Duodenal mucosa (tissue), 2 donors: ENCODE data around the gene FGD2.
"Not testable (repeated sequence)": the region's sequence is repeated elsewhere in the genome, so short reads cannot be mapped to it uniquely, and the experiment has no call there.

Experiments
- H3K27ac ChIP-seq: one replicate; pipeline ENCODE4 v1.7.0; 2013; ENCODE audit warnings: low read depth, low read length
- H3K27me3 ChIP-seq, 2 donors: one replicate each; pipeline ENCODE4 v1.7.0; 2013; ENCODE audit warnings: low read length in 2 of 2, control low read depth in 1 of 2; ENCODE audit not compliant: insufficient read depth in 2 of 2, control insufficient read depth in 1 of 2
- H3K36me3 ChIP-seq, 2 donors: one replicate each; pipeline ENCODE4 v1.7.0; 2013; ENCODE audit warnings: low read length in 2 of 2, control low read depth in 1 of 2; ENCODE audit not compliant: insufficient read depth in 2 of 2, control insufficient read depth in 1 of 2
- H3K4me1 ChIP-seq, 2 donors: one replicate each; pipeline ENCODE4 v1.7.0; 2013; ENCODE audit warnings: low read length in 2 of 2, control low read depth in 1 of 2; ENCODE audit not compliant: insufficient read depth in 2 of 2, control insufficient read depth in 1 of 2
- H3K4me3 ChIP-seq, 2 donors: one replicate each; pipeline ENCODE4 v1.7.0; 2013; ENCODE audit warnings: low read length in 2 of 2, low read depth in 1 of 2
- H3K9ac ChIP-seq, 2 donors: one replicate each; pipeline ENCODE4 v1.7.0; 2013; ENCODE audit warnings: low read length in 2 of 2, low read depth in 1 of 2
- H3K9me3 ChIP-seq, 2 donors: one replicate each; pipeline ENCODE4 v1.7.0; 2013; ENCODE audit warnings: low read length in 2 of 2, control low read depth in 1 of 2; ENCODE audit not compliant: control insufficient read depth in 1 of 2

The FGD2 gene

GRCh38 chr6:36990401-36990800, 15.1 kb upstream of the FGD2 start:
- not testable (repeated sequence) for H3K4me3 ChIP-seq, H3K36me3 ChIP-seq, H3K27me3 ChIP-seq, H3K27ac ChIP-seq, H3K9me3 ChIP-seq, H3K9ac ChIP-seq, H3K4me1 ChIP-seq

- Histone ChIP-seq H3K4me1 (peaks cover 12 to 13% of the 10 kb centered on the region in 2 donors), H3K9ac (peak overlapping the region; percentile 5 to 32), H3K9me3 (no peaks in the 10 kb centered on the region)
Observed at GRCh38 chr6:36997811-36998722, 7.4 kb upstream of the FGD2 start.

GRCh38 chr6:36998723-36999038, 6.8 kb upstream of the FGD2 start:
- H3K4me3 ChIP-seq, result no peak overlapping the region
- no peaks in the 10 kb centered on the region for H3K36me3 ChIP-seq
- H3K27me3 ChIP-seq, result peaks cover 0 to 2% of the 10 kb centered on the region in 2 donors
- H3K4me1 ChIP-seq, result peaks cover 12 to 13% of the 10 kb centered on the region in 2 donors
- H3K9ac ChIP-seq, result peak overlapping the region; percentile 5 to 32
- no peak overlapping the region for H3K27ac ChIP-seq
- no peaks in the 10 kb centered on the region for H3K9me3 ChIP-seq

More at GRCh38 chr6:36997811-36998722, 7.4 kb upstream of the FGD2 start:
- Histone ChIP-seq H3K36me3 (no peaks in the 10 kb centered on the region), H3K27me3 (peaks cover 0 to 2% of the 10 kb centered on the region in 2 donors), H3K27ac (no peak overlapping the region), H3K4me3 (no peak overlapping the region)

GRCh38 chr6:36999061-36999750, 6.2 kb upstream of the FGD2 start:
- Histone ChIP-seq H3K9me3 (no peaks in the 10 kb centered on the region), H3K27me3 (peaks cover 0 to 2% of the 10 kb centered on the region in 2 donors), H3K9ac (peak overlapping the region in 1 of 2 donors; percentile 32), H3K4me3 (no peak overlapping the region), H3K36me3 (no peaks in the 10 kb centered on the region), H3K27ac (no peak overlapping the region), H3K4me1 (peaks cover 12 to 13% of the 10 kb centered on the region in 2 donors)

GRCh38 chr6:36999751-37000125, 5.7 kb upstream of the FGD2 start:
- no peak overlapping the region for H3K9ac ChIP-seq
- no peaks in the 10 kb centered on the region for H3K36me3 ChIP-seq
- no peak overlapping the region for H3K27ac ChIP-seq
- H3K4me3 ChIP-seq, result no peak overlapping the region
- H3K27me3 ChIP-seq, result peaks cover 0 to 2% of the 10 kb centered on the region in 2 donors
- H3K9me3 ChIP-seq, result no peaks in the 10 kb centered on the region
- peaks cover 12 to 13% of the 10 kb centered on the region in 2 donors for H3K4me1 ChIP-seq

GRCh38 chr6:37004044-37004980, 1.1 kb upstream of the FGD2 start:
- H3K4me1 ChIP-seq, result peaks cover 10 to 16% of the 10 kb centered on the region in 2 donors
- no peak overlapping the region for H3K9ac ChIP-seq
- no peaks in the 10 kb centered on the region for H3K36me3 ChIP-seq
- H3K27me3 ChIP-seq, result no peaks in the 10 kb centered on the region
- no peak overlapping the region for H3K27ac ChIP-seq
- H3K4me3 ChIP-seq, result no peak overlapping the region
- H3K9me3 ChIP-seq, result no peaks in the 10 kb centered on the region

- peak overlapping the region in 1 of 2 donors; percentile 33 for H3K9ac ChIP-seq
- H3K4me3 ChIP-seq, result peak overlapping the region; percentile 40 to 62
- no peaks in the 10 kb centered on the region for H3K36me3 ChIP-seq
- H3K4me1 ChIP-seq, result peaks cover 10 to 16% of the 10 kb centered on the region in 2 donors
- H3K27ac ChIP-seq, result no peak overlapping the region
- no peaks in the 10 kb centered on the region for H3K27me3 ChIP-seq
- H3K9me3 ChIP-seq, result no peaks in the 10 kb centered on the region
Observed at GRCh38 chr6:37005827-37006567, 542 bp downstream of the FGD2 start.

- Histone ChIP-seq H3K9ac (peak overlapping the region in 1 of 2 donors; percentile 33), H3K27me3 (no peaks in the 10 kb centered on the region), H3K27ac (no peak overlapping the region), H3K4me1 (peaks cover 10 to 16% of the 10 kb centered on the region in 2 donors), H3K4me3 (peak overlapping the region; percentile 17 to 62), H3K36me3 (no peaks in the 10 kb centered on the region), H3K9me3 (no peaks in the 10 kb centered on the region)
Observed at GRCh38 chr6:37006793-37007339, 1.4 kb downstream of the FGD2 start.

GRCh38 chr6:37007340-37008043, 2.0 kb downstream of the FGD2 start:
- Histone ChIP-seq H3K27ac (no peak overlapping the region), H3K9me3 (no peaks in the 10 kb centered on the region), H3K9ac (peak overlapping the region in 1 of 2 donors; percentile 18), H3K4me3 (peak overlapping the region; percentile 17 to 62), H3K4me1 (peaks cover 10 to 16% of the 10 kb centered on the region in 2 donors), H3K27me3 (no peaks in the 10 kb centered on the region), H3K36me3 (no peaks in the 10 kb centered on the region)
